ENCODE measurements around the gene TSPAN8.

- no peak for TF ChIP-seq POLR2A (IDR thresholded peaks at IDR 0.05)
- TF ChIP-seq CTCF (IDR thresholded peaks at IDR 0.05): no peak
Measured at GRCh38 chr12:71075743-71076142, 82.1 kb downstream of the TSPAN8 start.
